Activated T-helper 2 cell treated with anti-CD3 and anti-CD28 coated beads, Interferon-gamma antibody, Interleukin-2, Interleukin-4, amounts not matched to agents 10 μg/mL and 5 μg/mL and 100 μg/mL, durations not matched to agents 14 hours and 24 hours and 36 hours (primary cell): ENCODE results near the gene C1orf74. TPM values are rescaled to one million over a fixed set of nuclear protein-coding genes. Genes with fewer than 3 reads are reported as not detected.
A peak's percentile ranks its signal among the peaks of the same experiment; 100 is the strongest.

Source experiments
- DNase-seq: peaks from one replicate; pipeline ENCODE4 v3.0.0; 2021; ENCODE audit warnings: low spot score
- H3K27ac Mint-ChIP-seq: one replicate; pipeline ENCODE4 v1.8.0; 2021; ENCODE audit warnings: mixed read lengths
- H3K27me3 Mint-ChIP-seq: one replicate; pipeline ENCODE4 v1.8.0; 2021; ENCODE audit warnings: low read depth, mixed read lengths
- H3K36me3 Mint-ChIP-seq: one replicate; pipeline ENCODE4 v1.8.0; 2021; ENCODE audit warnings: low read depth, mixed read lengths
- H3K4me1 Mint-ChIP-seq: one replicate; pipeline ENCODE4 v1.8.0; 2021; ENCODE audit warnings: low read depth, mixed read lengths
- H3K4me3 Mint-ChIP-seq: one replicate; pipeline ENCODE4 v1.8.0; 2021; ENCODE audit warnings: low read depth, mild to moderate bottlenecking, moderate library complexity, mixed read lengths
- H3K9me3 Mint-ChIP-seq: one replicate; pipeline ENCODE4 v1.8.0; 2021; ENCODE audit warnings: mixed read lengths
- intact Hi-C: fragments of 100-400 bp; cut with micrococcal nuclease; formaldehyde crosslinking; loops from one replicate; pipeline ENCODE4 v1.15.1; 2023
- total RNA-seq: library from RNA; stranded (reverse); gene quantifications from 2 replicates; pipeline ENCODE4 v1.2.3, GENCODE V29; 2022

Gene C1orf74
- total RNA-seq, 1 donor from 2014 or later: 3.0 TPM

DNA sequence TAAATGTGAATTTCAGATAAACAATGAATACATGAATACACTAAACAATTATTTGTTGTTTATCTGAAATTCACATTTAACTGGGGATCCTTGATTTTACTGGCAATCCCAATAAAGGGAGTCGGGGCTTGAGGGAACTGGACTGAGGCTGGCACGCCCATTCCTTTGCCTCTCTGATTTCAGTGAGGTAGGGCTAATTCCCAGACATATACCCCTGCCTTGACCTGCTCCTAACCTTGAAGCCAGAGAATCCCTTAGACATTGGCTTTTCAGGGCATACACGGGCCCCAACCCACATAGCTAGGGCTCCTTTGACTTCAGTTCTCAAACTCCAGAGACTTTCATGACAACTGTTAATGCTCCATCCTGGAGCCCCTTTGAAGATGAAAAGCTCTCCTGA lies 32.6 kb upstream of the C1orf74 start:
- Mint-ChIP-seq H3K9me3 (no peaks in the 10 kb centered on the region), H3K27ac (no peak overlapping the region), H3K36me3 (no peaks in the 10 kb centered on the region), H3K4me1 (peaks cover 11% of the 10 kb centered on the region), H3K27me3 (peaks cover 21% of the 10 kb centered on the region), H3K4me3 (no peak overlapping the region)
- intact Hi-C loops: no loop called here
- no peak for DNase-seq

GRCh38 chr1:209815931-209816341 lies 31.6 kb upstream of the C1orf74 start:
- DNase-seq: no peak
- peaks cover 9% of the 10 kb centered on the region for H3K4me1 Mint-ChIP-seq
- intact Hi-C loops: no loop called here
- no peaks in the 10 kb centered on the region for H3K36me3 Mint-ChIP-seq
- no peak overlapping the region for H3K4me3 Mint-ChIP-seq
- peak overlapping the region; percentile 51 for H3K27ac Mint-ChIP-seq
- no peaks in the 10 kb centered on the region for H3K9me3 Mint-ChIP-seq
- peaks cover 15% of the 10 kb centered on the region for H3K27me3 Mint-ChIP-seq

GRCh38 chr1:209815490-209815889 lies 31.1 kb upstream of the C1orf74 start:
- peaks cover 9% of the 10 kb centered on the region for H3K4me1 Mint-ChIP-seq
- no peak overlapping the region for H3K27ac Mint-ChIP-seq
- intact Hi-C loops: no loop called here
- H3K36me3 Mint-ChIP-seq: no peaks in the 10 kb centered on the region
- peaks cover 11% of the 10 kb centered on the region for H3K27me3 Mint-ChIP-seq
- DNase-seq: no peak
- H3K9me3 Mint-ChIP-seq: no peaks in the 10 kb centered on the region
- no peak overlapping the region for H3K4me3 Mint-ChIP-seq

DNA sequence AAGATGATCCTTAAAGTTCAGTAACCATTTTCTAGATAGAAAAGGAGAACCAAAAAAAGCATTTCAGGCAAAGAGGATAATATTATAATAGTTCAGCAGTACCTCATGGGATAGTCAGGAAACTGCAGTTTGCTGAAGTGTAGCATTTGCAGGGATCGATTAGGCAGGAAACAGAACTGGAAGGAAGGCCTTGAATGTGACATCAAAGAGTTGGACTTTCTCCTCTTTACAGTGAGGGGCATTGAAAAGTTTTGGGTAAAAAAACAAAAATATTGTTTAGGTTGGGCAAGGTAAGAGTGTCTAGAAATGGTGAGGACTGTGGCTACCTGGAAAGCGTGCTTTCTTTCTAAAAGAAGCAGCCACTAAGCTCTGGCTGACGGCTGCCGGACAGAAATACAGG lies 29.5 kb upstream of the C1orf74 start:
- Mint-ChIP-seq H3K27ac (no peak overlapping the region), H3K4me1 (peaks cover 9% of the 10 kb centered on the region), H3K36me3 (no peaks in the 10 kb centered on the region), H3K27me3 (peaks cover 4% of the 10 kb centered on the region), H3K9me3 (no peaks in the 10 kb centered on the region), H3K4me3 (no peak overlapping the region)
- intact Hi-C loops: no loop called here
- DNase-seq: no peak

GRCh38 chr1:209810783-209811182 lies 26.4 kb upstream of the C1orf74 start:
- no peaks in the 10 kb centered on the region for H3K27me3 Mint-ChIP-seq
- no peaks in the 10 kb centered on the region for H3K36me3 Mint-ChIP-seq
- DNase-seq: no peak
- peaks cover 10% of the 10 kb centered on the region for H3K4me1 Mint-ChIP-seq
- intact Hi-C loops: no loop called here
- no peak overlapping the region for H3K27ac Mint-ChIP-seq
- H3K4me3 Mint-ChIP-seq: no peak overlapping the region
- no peaks in the 10 kb centered on the region for H3K9me3 Mint-ChIP-seq

DNA sequence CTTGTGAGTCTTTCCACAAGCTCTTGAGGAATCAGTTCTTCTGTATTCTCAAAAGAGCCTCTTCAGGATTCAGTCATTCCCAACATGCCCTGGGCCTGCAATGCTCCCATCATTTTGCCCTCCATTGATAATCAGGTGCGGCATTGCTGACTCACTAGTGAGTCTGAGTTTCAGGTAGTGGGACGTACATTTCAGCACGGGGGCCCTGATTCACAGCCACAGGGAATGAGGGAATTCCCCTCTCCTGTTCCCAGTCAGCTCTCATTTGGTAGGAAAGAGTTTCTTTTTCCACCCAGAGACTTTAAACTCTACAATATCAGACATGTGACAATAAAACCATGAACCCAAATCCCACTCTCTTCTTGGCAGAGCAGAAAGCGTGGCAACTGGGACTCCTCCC lies 25.3 kb upstream of the C1orf74 start:
- peaks cover 9% of the 10 kb centered on the region for H3K4me1 Mint-ChIP-seq
- H3K9me3 Mint-ChIP-seq: no peaks in the 10 kb centered on the region
- no peak overlapping the region for H3K27ac Mint-ChIP-seq
- H3K36me3 Mint-ChIP-seq: no peaks in the 10 kb centered on the region
- intact Hi-C loops: no loop called here
- no peak for DNase-seq
- H3K4me3 Mint-ChIP-seq: no peak overlapping the region
- H3K27me3 Mint-ChIP-seq: no peaks in the 10 kb centered on the region

DNA sequence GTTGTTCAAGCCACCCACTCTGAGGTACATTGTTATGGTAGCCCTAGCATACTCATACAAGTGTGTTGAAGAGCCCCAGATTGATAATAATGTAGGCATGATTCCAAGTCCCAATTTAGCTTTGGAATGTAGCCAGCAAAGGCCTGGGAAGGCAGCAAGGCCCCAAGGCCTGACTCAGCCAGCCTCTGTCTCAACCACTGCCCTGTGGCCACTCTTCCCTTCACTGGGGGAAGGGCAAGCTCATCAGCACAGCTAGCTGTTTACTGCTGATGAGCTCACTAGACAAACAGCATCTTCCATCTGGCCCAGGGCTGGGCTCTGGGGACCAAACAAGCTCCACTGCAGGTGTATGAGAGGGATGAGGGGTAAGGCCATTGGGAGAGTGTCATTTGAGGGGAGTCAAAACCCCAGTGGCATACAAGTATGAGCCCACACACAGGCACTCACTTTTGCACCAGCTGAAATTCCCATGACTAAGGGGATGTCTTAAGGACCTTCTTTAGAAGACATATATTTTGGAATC lies 23.8 kb upstream of the C1orf74 start:
- H3K9me3 Mint-ChIP-seq: no peaks in the 10 kb centered on the region
- no peak overlapping the region for H3K4me3 Mint-ChIP-seq
- H3K27me3 Mint-ChIP-seq: peaks cover 6% of the 10 kb centered on the region
- DNase-seq: no peak
- H3K27ac Mint-ChIP-seq: no peak overlapping the region
- H3K4me1 Mint-ChIP-seq: peaks cover 12% of the 10 kb centered on the region
- intact Hi-C loops: no loop called here
- no peaks in the 10 kb centered on the region for H3K36me3 Mint-ChIP-seq

DNA sequence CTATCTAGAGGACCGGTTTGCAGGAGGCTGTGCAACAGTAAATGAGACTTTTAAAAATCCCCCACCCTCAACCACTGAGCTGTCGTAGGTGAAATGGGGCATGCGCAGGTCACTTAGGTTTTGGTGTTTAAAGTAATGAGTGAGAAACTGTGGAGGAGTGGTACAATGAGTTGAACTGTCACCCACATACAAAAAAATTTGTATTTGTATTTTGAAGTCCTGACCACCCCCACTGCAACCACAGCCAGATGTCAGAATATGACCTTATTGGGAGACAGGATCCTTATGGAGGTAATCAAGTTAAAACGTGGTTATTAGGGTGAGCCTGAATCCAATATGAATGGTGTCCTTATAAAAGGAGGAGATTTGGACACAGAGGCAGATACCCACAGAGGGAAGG lies 23.1 kb upstream of the C1orf74 start:
- no peaks in the 10 kb centered on the region for H3K9me3 Mint-ChIP-seq
- no peak for DNase-seq
- no peaks in the 10 kb centered on the region for H3K36me3 Mint-ChIP-seq
- intact Hi-C loops: no loop called here
- peaks cover 6% of the 10 kb centered on the region for H3K27me3 Mint-ChIP-seq
- H3K4me3 Mint-ChIP-seq: no peak overlapping the region
- H3K27ac Mint-ChIP-seq: no peak overlapping the region
- peaks cover 12% of the 10 kb centered on the region for H3K4me1 Mint-ChIP-seq

DNA sequence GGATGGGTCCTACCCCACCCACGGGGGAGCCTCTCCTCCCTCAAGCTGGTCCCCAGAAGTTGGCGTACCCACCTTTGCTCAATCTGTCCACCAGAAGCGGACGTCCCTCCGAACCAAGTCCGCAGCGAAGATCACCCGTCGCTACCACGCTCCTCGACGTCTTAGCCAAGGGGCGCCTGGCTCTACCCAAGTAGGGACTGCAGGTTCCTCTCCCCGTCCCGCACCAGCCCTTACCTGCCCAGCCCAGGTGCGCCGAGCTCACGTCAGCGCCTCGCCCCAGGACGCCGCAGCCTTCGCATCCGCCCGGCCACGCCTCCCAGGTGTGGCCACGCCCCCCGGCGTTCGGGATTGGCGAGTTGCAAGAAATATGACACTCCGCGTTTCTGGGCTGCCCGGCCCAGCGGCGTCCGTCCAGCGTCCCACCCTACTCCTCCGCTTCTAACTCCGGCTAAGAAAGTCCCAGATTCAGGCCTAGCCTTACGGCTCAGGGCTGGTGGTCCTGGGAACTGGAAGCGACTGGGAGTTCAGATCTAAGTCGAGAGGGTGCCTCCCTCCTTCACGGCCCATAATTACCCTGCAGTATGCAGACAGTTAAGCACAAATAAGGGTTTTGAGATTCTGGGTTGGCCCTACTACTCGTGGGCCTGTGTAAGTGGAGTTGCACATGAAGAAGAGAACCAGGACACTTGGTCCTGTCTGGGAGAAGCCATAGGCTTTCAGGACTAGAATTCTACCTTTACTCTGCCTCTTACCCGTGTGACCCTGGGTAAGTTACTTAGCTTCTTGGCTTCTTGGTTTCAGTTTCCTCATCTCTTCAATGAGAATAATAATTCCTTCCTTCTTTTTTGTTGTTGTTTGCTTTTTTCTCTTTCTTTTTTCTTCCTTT lies 21.8 kb upstream of the C1orf74 start, which contains the start of gene IRF6:
Gene IRF6, minus strand, starts transcription at position 268 of the 886 bp plus-strand sequence. CDS start 4,729 bp downstream, outside the sequence.
- H3K4me1 Mint-ChIP-seq: peaks cover 12% of the 10 kb centered on the region
- H3K4me3 Mint-ChIP-seq: no peak within 1 kb of the TSS
- no peaks in the 10 kb centered on the region for H3K9me3 Mint-ChIP-seq
- DNase-seq: no peak
- no peak within 1 kb of the TSS for H3K27ac Mint-ChIP-seq
- H3K27me3 Mint-ChIP-seq: peaks cover 8% of the 10 kb centered on the region
- H3K36me3 Mint-ChIP-seq: no peaks in the 10 kb centered on the region
- intact Hi-C loops: no loop called here

DNA sequence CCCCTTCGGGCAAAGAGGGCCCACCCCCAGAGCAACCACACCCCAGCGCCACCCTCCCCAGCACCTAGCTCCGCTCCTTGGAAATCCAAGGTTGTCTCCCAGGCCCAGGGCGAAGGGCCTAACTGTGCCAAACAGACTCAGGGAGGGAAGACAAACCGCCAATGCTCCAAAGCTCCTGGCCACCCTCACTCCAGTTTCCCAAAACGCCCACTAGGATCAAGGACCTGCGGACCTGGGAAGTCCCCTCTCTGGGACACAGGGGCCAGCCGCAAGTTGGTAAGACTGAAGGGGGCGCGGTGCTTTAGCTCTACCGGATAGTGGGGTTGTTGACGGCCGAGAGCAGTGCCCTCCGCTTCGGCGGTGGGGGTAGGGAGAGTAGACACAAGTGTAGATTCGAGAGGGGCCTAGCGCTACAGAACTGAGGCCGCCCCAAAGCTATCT lies 21.0 kb upstream of the C1orf74 start:
- Mint-ChIP-seq H3K9me3 (no peaks in the 10 kb centered on the region), H3K4me3 (no peak overlapping the region), H3K27me3 (peaks cover 10% of the 10 kb centered on the region), H3K36me3 (no peaks in the 10 kb centered on the region), H3K27ac (no peak overlapping the region), H3K4me1 (peaks cover 12% of the 10 kb centered on the region)
- intact Hi-C loops: no loop called here
- DNase-seq: no peak

DNA sequence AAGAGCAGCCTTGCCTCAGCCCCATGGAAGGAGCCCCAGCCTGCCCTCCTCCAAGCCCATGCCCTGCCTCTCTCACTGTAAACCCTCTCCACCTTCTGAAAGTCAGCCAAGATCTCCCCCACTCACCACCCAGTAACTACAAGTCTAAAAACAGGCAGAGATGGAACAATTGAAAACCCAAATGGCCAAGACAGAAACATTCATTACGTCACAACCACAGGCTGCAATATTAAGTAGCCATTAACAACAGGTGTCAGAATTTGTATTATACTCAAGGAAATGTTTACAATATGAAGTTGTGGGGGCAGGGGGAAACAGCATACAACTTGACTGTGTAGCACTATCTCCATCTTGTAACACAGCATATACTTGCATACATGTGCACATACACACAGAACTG lies 19.2 kb upstream of the C1orf74 start:
- no peak for DNase-seq
- Mint-ChIP-seq H3K36me3 (no peaks in the 10 kb centered on the region), H3K4me3 (no peak overlapping the region), H3K4me1 (peaks cover 15% of the 10 kb centered on the region), H3K9me3 (no peaks in the 10 kb centered on the region), H3K27me3 (peaks cover 10% of the 10 kb centered on the region), H3K27ac (no peak overlapping the region)
- intact Hi-C loops: no loop called here

GRCh38 chr1:209802780-209803152 lies 18.4 kb upstream of the C1orf74 start:
- intact Hi-C loops: no loop called here
- Mint-ChIP-seq H3K4me3 (no peak overlapping the region), H3K27ac (no peak overlapping the region), H3K36me3 (no peaks in the 10 kb centered on the region), H3K4me1 (peaks cover 14% of the 10 kb centered on the region), H3K27me3 (peaks cover 12% of the 10 kb centered on the region), H3K9me3 (no peaks in the 10 kb centered on the region)
- DNase-seq: no peak

DNA sequence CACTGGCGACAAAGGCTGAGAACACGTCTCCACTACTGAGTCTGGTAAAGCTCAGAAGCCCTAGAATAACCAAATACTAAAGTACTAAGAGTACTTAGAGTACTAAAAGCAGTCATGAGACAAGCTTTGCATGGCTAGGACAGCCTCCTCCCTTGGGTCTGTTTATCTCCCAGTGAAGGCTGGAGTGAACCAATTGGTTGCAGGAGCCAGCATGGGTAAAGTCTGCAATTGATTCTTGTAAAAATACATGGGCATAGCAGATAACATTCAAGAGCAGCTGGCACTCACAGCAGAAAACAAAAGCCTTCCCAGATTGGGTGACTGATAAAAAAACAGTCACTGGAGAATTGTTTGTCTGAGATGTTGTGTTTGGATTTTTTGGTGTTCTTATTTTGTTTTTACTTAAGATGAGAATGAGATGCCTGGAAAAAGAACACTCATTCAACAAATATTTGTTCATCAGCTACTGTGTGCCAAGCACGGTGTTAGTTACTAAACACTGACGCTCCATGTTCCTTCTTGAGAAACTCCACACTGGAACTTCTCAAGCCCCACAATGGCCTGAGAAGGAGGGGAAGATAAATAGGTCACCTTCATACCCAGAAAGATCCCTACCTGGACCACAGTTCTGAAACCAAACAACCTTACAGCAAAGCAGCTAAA lies 17.9 kb upstream of the C1orf74 start:
- no peak for DNase-seq
- Mint-ChIP-seq H3K4me1 (peaks cover 10% of the 10 kb centered on the region), H3K27me3 (peaks cover 12% of the 10 kb centered on the region), H3K4me3 (no peak overlapping the region), H3K36me3 (no peaks in the 10 kb centered on the region), H3K9me3 (no peaks in the 10 kb centered on the region), H3K27ac (no peak overlapping the region)
- intact Hi-C loops: no loop called here
